Neural crest cell (in vitro differentiated cells): ENCODE measurements around the gene ZNF385A. TPM values are rescaled to one million over a fixed set of nuclear protein-coding genes. Genes with fewer than 3 reads are reported as not detected.
A peak's percentile ranks its signal among the peaks of the same experiment; 100 is the strongest.

ENCODE experiments used
- DNase-seq: peaks from one replicate; pipeline ENCODE4 v3.0.0; 2021; ENCODE audit warnings: low read depth, mixed read lengths, low spot score
- H3K27ac Mint-ChIP-seq: one replicate; pipeline ENCODE4 v1.8.0; 2021; ENCODE audit warnings: mild to moderate bottlenecking, mixed read lengths; ENCODE audit not compliant: unreplicated experiment
- H3K27me3 Mint-ChIP-seq: 2 replicates; pipeline ENCODE4 v1.8.0; 2021; ENCODE audit warnings: low read depth, mild to moderate bottlenecking, mixed read lengths
- H3K36me3 Mint-ChIP-seq: 2 replicates; pipeline ENCODE4 v1.8.0; 2021; ENCODE audit warnings: low read depth, mild to moderate bottlenecking, mixed read lengths
- H3K4me1 Mint-ChIP-seq: 2 replicates; pipeline ENCODE4 v1.8.0; 2021; ENCODE audit warnings: mixed read lengths
- H3K4me3 Mint-ChIP-seq: one replicate; pipeline ENCODE4 v1.8.0; 2021; ENCODE audit warnings: mild to moderate bottlenecking, mixed read lengths
- H3K9me3 Mint-ChIP-seq: 2 replicates; pipeline ENCODE4 v1.8.0; 2021; ENCODE audit warnings: mixed read lengths
- CTCF ChIP-seq: fragments of 200-600 bp; sonication (generic); conservative IDR thresholded peaks from 2 replicates; pipeline ENCODE4 v1.5.0; 2021; ENCODE audit warnings: antibody characterized with exemption, mild to moderate bottlenecking
- total RNA-seq: library from RNA; stranded (reverse); gene quantifications from 2 replicates; pipeline ENCODE4 v1.2.1, GENCODE V29; 2021

The ZNF385A gene
- total RNA-seq, 1 donor from 2014 or later: 20.3 TPM

GRCh38 chr12:54352891-54353874 lies 31.4 kb downstream of the ZNF385A start:
- H3K9me3 Mint-ChIP-seq: no peaks in the 10 kb centered on the region
- H3K27me3 Mint-ChIP-seq: no peaks in the 10 kb centered on the region
- H3K4me1 Mint-ChIP-seq: peaks cover 51% of the 10 kb centered on the region
- no peak for TF ChIP-seq CTCF
- H3K36me3 Mint-ChIP-seq: peaks cover 11% of the 10 kb centered on the region
- peak overlapping the region; percentile 90 for H3K4me3 Mint-ChIP-seq
- H3K27ac Mint-ChIP-seq: peak overlapping the region; percentile 99
- no peak for DNase-seq

- no peak for TF ChIP-seq CTCF
Observed at GRCh38 chr12:54352022-54352531, 32.5 kb downstream of the ZNF385A start.

GRCh38 chr12:54351341-54351740 lies 33.2 kb downstream of the ZNF385A start:
- Mint-ChIP-seq H3K27me3 (no peaks in the 10 kb centered on the region), H3K36me3 (peaks cover 20% of the 10 kb centered on the region), H3K4me3 (peak overlapping the region; percentile 90), H3K27ac (peak overlapping the region; percentile 99), H3K9me3 (no peaks in the 10 kb centered on the region), H3K4me1 (peaks cover 51% of the 10 kb centered on the region)
- TF ChIP-seq CTCF: no peak
- DNase-seq: no peak

More at GRCh38 chr12:54352022-54352531, 32.5 kb downstream of the ZNF385A start:
- Mint-ChIP-seq H3K4me1 (peaks cover 51% of the 10 kb centered on the region), H3K27me3 (no peaks in the 10 kb centered on the region), H3K36me3 (peaks cover 17% of the 10 kb centered on the region), H3K9me3 (no peaks in the 10 kb centered on the region), H3K27ac (peak overlapping the region; percentile 99), H3K4me3 (peak overlapping the region; percentile 90)
- peak; percentile 55 for DNase-seq

- no peaks in the 10 kb centered on the region for H3K27me3 Mint-ChIP-seq
- peaks cover 20% of the 10 kb centered on the region for H3K36me3 Mint-ChIP-seq
- DNase-seq: no peak
Observed at GRCh38 chr12:54350743-54351142, 33.8 kb downstream of the ZNF385A start.

GRCh38 chr12:54349679-54350078 lies 34.9 kb downstream of the ZNF385A start:
- Mint-ChIP-seq H3K9me3 (no peaks in the 10 kb centered on the region), H3K27ac (no peak overlapping the region), H3K27me3 (no peaks in the 10 kb centered on the region), H3K4me1 (peaks cover 51% of the 10 kb centered on the region), H3K4me3 (no peak overlapping the region), H3K36me3 (peaks cover 22% of the 10 kb centered on the region)
- TF ChIP-seq CTCF: no peak
- DNase-seq: no peak

More at GRCh38 chr12:54350743-54351142, 33.8 kb downstream of the ZNF385A start:
- Mint-ChIP-seq H3K4me3 (peak overlapping the region; percentile 90), H3K4me1 (peaks cover 51% of the 10 kb centered on the region), H3K9me3 (no peaks in the 10 kb centered on the region), H3K27ac (peak overlapping the region; percentile 99)
- no peak for TF ChIP-seq CTCF
